Measurements from ENCODE around the gene PPIE.
"Not testable (repeated sequence)": the region's sequence is repeated elsewhere in the genome, so short reads cannot be mapped to it uniquely, and the experiment has no call there.

PPIE gene

DNA sequence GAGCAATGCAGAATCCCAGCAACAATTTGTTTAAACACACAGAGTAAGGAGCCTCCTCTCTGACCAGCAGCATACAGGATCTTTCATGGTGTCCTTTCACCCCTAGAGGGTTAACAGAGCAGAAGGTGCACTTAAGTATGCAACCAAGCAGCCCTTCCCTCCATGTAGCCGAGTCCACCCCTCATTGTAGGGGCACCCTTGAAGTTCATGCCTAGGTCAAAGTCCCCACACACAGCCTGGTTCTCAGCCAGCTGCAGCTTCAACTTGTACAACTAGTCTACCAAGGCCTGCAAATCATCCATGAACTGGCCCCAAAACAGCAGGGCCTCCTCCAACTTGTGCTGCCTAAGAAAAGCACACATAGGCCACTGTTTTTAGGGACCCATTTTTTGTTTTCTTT, 57.0 kb downstream of the PPIE start:
- Histone ChIP-seq H3K79me2 (ENCODE audit: insufficient read depth, low read length) (no peaks in the 10 kb centered on the region), H3K27me3 (ENCODE audit: insufficient read depth, low read length, poor library complexity) (peaks cover 4% of the 10 kb centered on the region), H3K36me3 (ENCODE audit: insufficient read depth, low read length) (no peaks in the 10 kb centered on the region), H3K4me2 (ENCODE audit: insufficient read depth, low read length) (no peak overlapping the region), H3K9ac (ENCODE audit: low read depth, low read length) (no peak overlapping the region), H3K9me3 (ENCODE audit: insufficient read depth, low read length, severe bottlenecking) (no peaks in the 10 kb centered on the region), H4K20me1 (ENCODE audit: insufficient read depth, low read length) (no peaks in the 10 kb centered on the region), H3K4me1 (ENCODE audit: insufficient read depth, low read length) (no peaks in the 10 kb centered on the region), H3K27ac (ENCODE audit: low read length) (no peak overlapping the region), H2AFZ (ENCODE audit: low read depth, low read length) (no peak overlapping the region), H3K4me3 (ENCODE audit: low read depth in 1 of 2, low read length in 2 of 2) (no peak overlapping the region)
- DNase-seq (no peak), ATAC-seq (ENCODE audit: insufficient read depth, low read depth) (no peak)
- no peak for TF ChIP-seq EZH2 (IDR thresholded peaks at IDR 0.05; ENCODE audit: borderline replicate concordance, low read depth, low read length, severe bottlenecking)
- TF ChIP-seq, protein P1, sequence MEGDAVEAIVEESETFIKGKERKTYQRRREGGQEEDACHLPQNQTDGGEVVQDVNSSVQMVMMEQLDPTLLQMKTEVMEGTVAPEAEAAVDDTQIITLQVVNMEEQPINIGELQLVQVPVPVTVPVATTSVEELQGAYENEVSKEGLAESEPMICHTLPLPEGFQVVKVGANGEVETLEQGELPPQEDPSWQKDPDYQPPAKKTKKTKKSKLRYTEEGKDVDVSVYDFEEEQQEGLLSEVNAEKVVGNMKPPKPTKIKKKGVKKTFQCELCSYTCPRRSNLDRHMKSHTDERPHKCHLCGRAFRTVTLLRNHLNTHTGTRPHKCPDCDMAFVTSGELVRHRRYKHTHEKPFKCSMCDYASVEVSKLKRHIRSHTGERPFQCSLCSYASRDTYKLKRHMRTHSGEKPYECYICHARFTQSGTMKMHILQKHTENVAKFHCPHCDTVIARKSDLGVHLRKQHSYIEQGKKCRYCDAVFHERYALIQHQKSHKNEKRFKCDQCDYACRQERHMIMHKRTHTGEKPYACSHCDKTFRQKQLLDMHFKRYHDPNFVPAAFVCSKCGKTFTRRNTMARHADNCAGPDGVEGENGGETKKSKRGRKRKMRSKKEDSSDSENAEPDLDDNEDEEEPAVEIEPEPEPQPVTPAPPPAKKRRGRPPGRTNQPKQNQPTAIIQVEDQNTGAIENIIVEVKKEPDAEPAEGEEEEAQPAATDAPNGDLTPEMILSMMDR (IDR thresholded peaks at IDR 0.05; ENCODE audit: borderline replicate concordance, extremely low read depth, low read length, poor library complexity, severe bottlenecking) = no peak

DNA sequence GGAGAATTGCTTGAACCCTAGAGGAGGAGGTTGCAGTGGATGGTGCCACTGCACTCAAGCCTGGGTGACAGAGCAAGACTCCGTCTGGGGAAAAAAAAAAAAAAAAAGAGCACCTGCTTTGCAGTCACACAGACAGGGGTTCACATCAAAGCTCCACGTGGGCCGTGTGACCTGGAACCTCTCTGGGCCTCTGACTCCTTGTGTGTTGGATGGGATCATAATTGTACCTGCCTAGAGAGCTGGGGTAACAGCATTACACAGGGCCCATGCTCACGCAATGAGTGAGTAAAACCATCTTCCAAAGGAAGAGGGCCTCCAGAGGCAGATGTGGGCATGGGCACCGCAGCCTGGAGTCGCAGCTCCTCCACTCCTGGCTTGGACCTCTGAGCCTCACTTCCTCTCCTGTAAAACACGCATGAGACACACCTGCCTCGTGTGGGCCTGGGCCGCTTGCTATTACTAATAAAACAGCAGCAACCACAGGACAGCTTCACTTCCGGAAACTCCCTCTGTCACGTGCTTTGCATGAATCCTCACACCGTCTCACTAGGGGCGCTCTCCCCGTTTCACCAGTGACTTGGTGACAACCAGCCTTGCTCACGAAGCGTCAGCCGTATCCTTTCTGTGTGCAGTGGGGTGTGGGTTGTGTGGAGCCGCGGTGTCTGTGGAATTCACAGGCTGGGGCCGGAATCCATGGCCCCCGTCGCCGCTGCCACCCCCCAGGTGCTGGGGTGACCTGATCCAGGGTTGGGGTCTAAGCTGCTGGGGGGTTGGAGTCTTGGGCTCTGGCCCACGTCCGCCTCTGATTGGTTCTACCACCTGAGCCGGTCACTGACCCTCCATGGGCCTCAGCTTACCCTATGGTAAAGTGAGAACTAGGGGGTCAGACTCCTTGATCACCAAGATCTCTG, 60.4 kb downstream of the PPIE start:
- H3K9ac ChIP-seq (ENCODE audit: low read depth, low read length); H3K79me2 ChIP-seq (ENCODE audit: insufficient read depth, low read length); H3K9me3 ChIP-seq (ENCODE audit: insufficient read depth, low read length, severe bottlenecking); H4K20me1 ChIP-seq (ENCODE audit: insufficient read depth, low read length); H3K4me2 ChIP-seq (ENCODE audit: insufficient read depth, low read length); H3K4me1 ChIP-seq (ENCODE audit: insufficient read depth, low read length); H3K27ac ChIP-seq (ENCODE audit: low read length); H3K4me3 ChIP-seq (ENCODE audit: low read depth in 1 of 2, low read length in 2 of 2); H3K36me3 ChIP-seq (ENCODE audit: insufficient read depth, low read length); H3K27me3 ChIP-seq (ENCODE audit: insufficient read depth, low read length, poor library complexity); DNase-seq: not testable (repeated sequence)
- ATAC-seq (ENCODE audit: insufficient read depth, low read depth) = 0 out of 3 replicates have a peak, but pooled peaks have one; percentile 17
- 0 out of 2 replicates have a peak overlapping the region, but pooled peaks have one; percentile 10 for H2AFZ ChIP-seq (ENCODE audit: low read depth, low read length)

DNA sequence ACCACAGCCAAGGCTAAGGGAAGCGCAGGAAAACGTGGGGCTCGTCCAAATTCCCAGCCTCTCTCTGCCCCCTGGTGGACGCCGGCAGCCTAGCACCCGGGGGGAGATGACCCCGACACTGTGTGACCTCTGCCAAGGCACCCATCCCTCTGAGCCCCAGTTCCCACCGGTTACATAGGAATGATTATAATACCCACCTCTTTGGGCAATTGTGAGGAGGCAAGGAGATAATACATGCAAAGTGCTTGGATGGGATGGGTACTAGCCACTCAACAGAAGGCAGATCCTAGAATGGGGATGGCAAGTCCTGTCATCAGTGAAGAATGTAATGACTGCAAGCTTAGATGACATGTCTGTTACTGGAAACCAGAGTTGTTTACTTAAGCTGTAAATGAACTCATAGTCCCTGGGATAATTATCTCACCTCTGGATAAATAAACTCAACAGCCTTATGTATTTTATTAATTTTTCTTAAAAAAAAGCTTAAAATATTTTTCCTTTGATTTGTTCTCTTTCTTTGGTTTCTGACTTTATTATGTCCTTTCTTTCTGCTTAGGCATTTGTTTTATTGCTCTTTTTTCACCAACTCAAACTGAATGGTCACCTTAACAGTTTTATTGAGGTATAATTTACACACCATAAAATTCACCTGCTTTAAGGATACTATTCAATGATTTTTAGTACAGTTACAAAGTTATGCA, 61.2 kb downstream of the PPIE start:
- no peaks in the 10 kb centered on the region for H3K79me2 ChIP-seq (ENCODE audit: insufficient read depth, low read length)
- ATAC-seq (ENCODE audit: insufficient read depth, low read depth) = peak; percentile 73
- no peak overlapping the region for H3K4me2 ChIP-seq (ENCODE audit: insufficient read depth, low read length)
- H3K9ac ChIP-seq (ENCODE audit: low read depth, low read length) = no peak overlapping the region
- no peak for TF ChIP-seq EZH2 (IDR thresholded peaks at IDR 0.05; ENCODE audit: borderline replicate concordance, low read depth, low read length, severe bottlenecking)
- TF ChIP-seq, protein P1 (IDR thresholded peaks at IDR 0.05; ENCODE audit: borderline replicate concordance, extremely low read depth, low read length, poor library complexity, severe bottlenecking) = peak; percentile 78
- H3K4me3 ChIP-seq (ENCODE audit: low read depth in 1 of 2, low read length in 2 of 2) = no peak overlapping the region
- peak; percentile 47 for DNase-seq
- no peaks in the 10 kb centered on the region for H3K36me3 ChIP-seq (ENCODE audit: insufficient read depth, low read length)
- H2AFZ ChIP-seq (ENCODE audit: low read depth, low read length) = no peak overlapping the region
- no peaks in the 10 kb centered on the region for H4K20me1 ChIP-seq (ENCODE audit: insufficient read depth, low read length)
- H3K9me3 ChIP-seq (ENCODE audit: insufficient read depth, low read length, severe bottlenecking) = no peaks in the 10 kb centered on the region
- H3K27me3 ChIP-seq (ENCODE audit: insufficient read depth, low read length, poor library complexity) = peaks cover 4% of the 10 kb centered on the region
- H3K27ac ChIP-seq (ENCODE audit: low read length) = no peak overlapping the region
- H3K4me1 ChIP-seq (ENCODE audit: insufficient read depth, low read length) = no peaks in the 10 kb centered on the region

DNA sequence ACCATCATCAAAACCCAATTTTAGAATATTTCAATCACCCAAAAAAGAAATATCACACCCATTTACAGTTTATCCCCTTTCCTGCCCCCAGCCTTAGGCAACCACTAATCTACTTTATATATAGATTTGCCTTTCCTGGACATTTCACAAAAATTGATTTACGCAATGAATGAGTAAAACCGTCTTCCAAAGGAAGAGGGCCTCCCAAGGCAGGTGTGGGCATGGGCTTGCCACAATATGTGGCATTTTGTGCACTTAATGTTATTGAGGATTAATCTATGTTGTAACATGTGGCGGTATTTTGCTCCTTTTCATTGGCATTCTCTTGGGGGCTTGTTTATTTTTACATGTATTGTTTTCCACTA, 61.8 kb downstream of the PPIE start:
- Histone ChIP-seq H3K4me3 (ENCODE audit: low read depth in 1 of 2, low read length in 2 of 2) (no peak overlapping the region), H3K27me3 (ENCODE audit: insufficient read depth, low read length, poor library complexity) (peaks cover 4% of the 10 kb centered on the region), H3K36me3 (ENCODE audit: insufficient read depth, low read length) (no peaks in the 10 kb centered on the region), H3K4me1 (ENCODE audit: insufficient read depth, low read length) (no peaks in the 10 kb centered on the region), H3K4me2 (ENCODE audit: insufficient read depth, low read length) (no peak overlapping the region), H2AFZ (ENCODE audit: low read depth, low read length) (no peak overlapping the region), H3K79me2 (ENCODE audit: insufficient read depth, low read length) (no peaks in the 10 kb centered on the region), H4K20me1 (ENCODE audit: insufficient read depth, low read length) (no peaks in the 10 kb centered on the region), H3K27ac (ENCODE audit: low read length) (no peak overlapping the region), H3K9ac (ENCODE audit: low read depth, low read length) (no peak overlapping the region), H3K9me3 (ENCODE audit: insufficient read depth, low read length, severe bottlenecking) (no peaks in the 10 kb centered on the region)
- TF ChIP-seq, protein P1 (IDR thresholded peaks at IDR 0.05; ENCODE audit: borderline replicate concordance, extremely low read depth, low read length, poor library complexity, severe bottlenecking) = no peak
- no peak for TF ChIP-seq EZH2 (IDR thresholded peaks at IDR 0.05; ENCODE audit: borderline replicate concordance, low read depth, low read length, severe bottlenecking)
- DNase-seq (no peak), ATAC-seq (ENCODE audit: insufficient read depth, low read depth) (no peak)
